Esophagus muscularis mucosa (tissue), 4 donors: ENCODE measurements around the gene PMFBP1. TPM values are rescaled to one million over a fixed set of nuclear protein-coding genes. Genes with fewer than 3 reads are reported as not detected.

Experiments
- DNase-seq: peaks from one replicate; pipeline ENCODE4 v3.0.0-alpha.2; 2017; ENCODE audit errors: extremely low spot score
- H3K27ac ChIP-seq, 4 donors: fragments of 200-600 bp; sonication (generic); replicated peaks in 1 of 4; 1 replicate in 3 of 4; 2 replicates in 1 of 4; pipeline ENCODE4 v1.5.1; 2016 to 2019; ENCODE audit warnings: mild to moderate bottlenecking in 1 of 4
- H3K27me3 ChIP-seq, 4 donors: fragments of 200-600 bp; sonication (generic); one replicate each; pipeline versions ENCODE4 v1.5.1 to v1.6.0; 2016 to 2019
- H3K36me3 ChIP-seq, 4 donors: fragments of 200-600 bp; sonication (generic); one replicate each; pipeline ENCODE4 v1.5.1; 2016 to 2019
- H3K4me1 ChIP-seq, 4 donors: fragments of 200-600 bp; sonication (generic); one replicate each; pipeline ENCODE4 v1.5.1; 2016 to 2019
- H3K4me3 ChIP-seq, 4 donors: fragments of 200-600 bp; sonication (generic); 1 replicate in 2 of 4; 2 replicates in 2 of 4; pipeline ENCODE4 v1.5.1; 2016 to 2019; ENCODE audit warnings: mild to moderate bottlenecking in 4 of 4, moderate library complexity in 1 of 4
- H3K9me3 ChIP-seq, 4 donors: fragments of 200-600 bp; sonication (generic); 1 replicate in 3 of 4; 2 replicates in 1 of 4; pipeline ENCODE4 v1.5.1; 2016 to 2019
- EP300 ChIP-seq: sonication (generic); formaldehyde crosslinking; IDR thresholded peaks from one replicate; pipeline ENCODE4 v1.6.1; 2017; ENCODE audit warnings: antibody characterized with exemption
- POLR2A ChIP-seq: fragments of 450-650 bp; IDR thresholded peaks from one replicate; pipeline ENCODE4 v1.6.1; 2017; ENCODE audit warnings: antibody characterized with exemption, moderate library complexity, mild to moderate bottlenecking, low read depth
- POLR2AphosphoS5 ChIP-seq, 2 donors: sonication (generic); formaldehyde crosslinking; IDR thresholded peaks; one replicate each; pipeline ENCODE4 v1.6.1; 2017; ENCODE audit warnings: antibody characterized with exemption in 2 of 2
- WGBS: methylation state at CpG from one replicate; pipeline ENCODE4 v1.1.5; 2018; 5-methylcytosine and 5-hydroxymethylcytosine counted together
- intact Hi-C: fragments of 100-400 bp; cut with DNase I; formaldehyde crosslinking; loops from one replicate; pipeline ENCODE4 v1.15.1; 2023
- total RNA-seq, 4 donors: library from RNA; depleted of rRNA; stranded (reverse); fragments of >200 nt; gene quantifications; one replicate each; pipeline versions ENCODE4 v1.1.0 to v1.2.1, GENCODE V29; 2016
- TF ChIP-seq, protein P1 (sequence below), 3 experiments: fragments of 200-600 bp in 2 of 3; fragments of 450-650 bp in 1 of 3; sonication (generic) in 2 of 3; IDR thresholded peaks; one replicate each; pipeline ENCODE4 v1.5.1; 2017 to 2019; ENCODE audit warnings: antibody characterized with exemption in 3 of 3, mild to moderate bottlenecking in 2 of 3, moderate library complexity in 1 of 3

PMFBP1 gene
- total RNA-seq, 4 donors from 2014 or later = 0.50 TPM; not detected in 3

DNA sequence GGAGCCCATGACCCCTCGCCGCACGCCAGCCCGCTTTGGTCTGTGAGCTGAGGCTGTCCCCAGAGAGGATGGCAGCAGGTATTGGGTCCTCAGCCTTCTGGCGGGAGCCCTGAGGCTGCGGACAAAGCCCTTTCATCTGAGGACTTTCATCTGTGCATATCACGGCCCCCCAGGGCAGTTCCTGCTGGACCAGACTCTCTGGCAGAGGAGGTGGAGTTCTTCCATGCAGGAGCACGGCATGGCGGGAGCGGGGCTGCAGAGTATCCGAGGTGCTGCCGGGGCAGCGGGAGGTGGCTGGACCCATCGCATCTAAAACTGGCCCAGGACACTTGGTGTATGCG is 59.5 kb downstream of the PMFBP1 start:
- TF ChIP-seq POLR2A = no peak
- no peak for TF ChIP-seq EP300
- TF ChIP-seq, protein P1, sequence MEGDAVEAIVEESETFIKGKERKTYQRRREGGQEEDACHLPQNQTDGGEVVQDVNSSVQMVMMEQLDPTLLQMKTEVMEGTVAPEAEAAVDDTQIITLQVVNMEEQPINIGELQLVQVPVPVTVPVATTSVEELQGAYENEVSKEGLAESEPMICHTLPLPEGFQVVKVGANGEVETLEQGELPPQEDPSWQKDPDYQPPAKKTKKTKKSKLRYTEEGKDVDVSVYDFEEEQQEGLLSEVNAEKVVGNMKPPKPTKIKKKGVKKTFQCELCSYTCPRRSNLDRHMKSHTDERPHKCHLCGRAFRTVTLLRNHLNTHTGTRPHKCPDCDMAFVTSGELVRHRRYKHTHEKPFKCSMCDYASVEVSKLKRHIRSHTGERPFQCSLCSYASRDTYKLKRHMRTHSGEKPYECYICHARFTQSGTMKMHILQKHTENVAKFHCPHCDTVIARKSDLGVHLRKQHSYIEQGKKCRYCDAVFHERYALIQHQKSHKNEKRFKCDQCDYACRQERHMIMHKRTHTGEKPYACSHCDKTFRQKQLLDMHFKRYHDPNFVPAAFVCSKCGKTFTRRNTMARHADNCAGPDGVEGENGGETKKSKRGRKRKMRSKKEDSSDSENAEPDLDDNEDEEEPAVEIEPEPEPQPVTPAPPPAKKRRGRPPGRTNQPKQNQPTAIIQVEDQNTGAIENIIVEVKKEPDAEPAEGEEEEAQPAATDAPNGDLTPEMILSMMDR (IDR thresholded peaks at IDR 0.05) = no peak
- TF ChIP-seq POLR2AphosphoS5 (IDR thresholded peaks at IDR 0.05) = no peak
- Histone ChIP-seq H3K4me3 (no peak overlapping the region), H3K27ac (no peak overlapping the region), H3K36me3 (peaks cover 56 to 65% (median 61%) of the 10 kb centered on the region in 4 donors), H3K27me3 (no peaks in the 10 kb centered on the region), H3K9me3 (no peaks in the 10 kb centered on the region), H3K4me1 (no peaks in the 10 kb centered on the region)
- 95% methylated on average over 14 of the region's 15 CpGs for WGBS
- DNase-seq = no peak
- intact Hi-C loops = no loop called here

DNA sequence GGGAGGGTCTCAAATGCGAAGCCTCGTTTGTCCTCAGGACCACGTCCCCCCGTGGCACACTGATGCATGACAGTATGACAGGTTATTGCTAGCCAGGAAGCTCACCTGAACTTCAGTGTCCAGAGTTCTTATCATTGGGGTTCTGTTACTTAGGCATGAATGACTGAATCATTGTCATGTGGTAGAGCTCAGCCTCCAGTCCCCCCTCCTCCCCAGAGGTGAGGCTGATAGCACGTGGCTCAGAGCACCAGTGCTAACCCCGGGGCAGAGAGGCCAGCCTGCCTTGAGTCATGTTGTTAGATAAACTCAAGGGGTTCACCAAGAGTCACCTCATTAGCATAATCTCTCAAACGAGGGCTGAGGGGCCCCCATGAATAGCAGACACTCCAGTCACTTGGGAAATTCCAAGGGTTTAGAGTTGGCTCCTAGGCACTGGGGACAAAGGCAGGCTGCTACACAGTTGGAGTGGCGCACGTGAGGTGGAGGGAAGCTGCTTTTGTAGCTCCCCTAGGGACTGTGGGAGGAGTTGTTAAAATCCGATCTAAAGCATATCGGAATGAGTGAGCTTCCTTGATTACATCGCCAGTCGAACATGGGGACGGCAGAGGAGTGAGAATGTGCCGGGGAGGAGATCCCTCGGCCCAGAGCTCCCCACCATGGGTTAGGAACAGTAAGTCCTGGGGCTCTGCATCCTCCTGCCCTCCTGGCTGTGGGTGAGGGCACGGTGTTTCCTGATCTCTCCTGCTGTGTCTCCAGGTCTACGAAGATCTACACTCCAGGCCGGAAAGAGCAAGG is 60.1 kb downstream of the PMFBP1 start:
- WGBS = 86% methylated on average over 16 of the region's 19 CpGs
- H3K27ac ChIP-seq = no peak overlapping the region
- intact Hi-C loops = no loop called here
- H3K4me1 ChIP-seq = no peaks in the 10 kb centered on the region
- no peaks in the 10 kb centered on the region for H3K9me3 ChIP-seq
- peaks cover 62 to 71% (median 67%) of the 10 kb centered on the region in 4 donors for H3K36me3 ChIP-seq
- no peaks in the 10 kb centered on the region for H3K27me3 ChIP-seq
- no peak for TF ChIP-seq POLR2A
- no peak for TF ChIP-seq EP300
- no peak for TF ChIP-seq POLR2AphosphoS5 (IDR thresholded peaks at IDR 0.05)
- TF ChIP-seq, protein P1 (IDR thresholded peaks at IDR 0.05) = no peak
- H3K4me3 ChIP-seq = no peak overlapping the region
- no peak for DNase-seq

DNA sequence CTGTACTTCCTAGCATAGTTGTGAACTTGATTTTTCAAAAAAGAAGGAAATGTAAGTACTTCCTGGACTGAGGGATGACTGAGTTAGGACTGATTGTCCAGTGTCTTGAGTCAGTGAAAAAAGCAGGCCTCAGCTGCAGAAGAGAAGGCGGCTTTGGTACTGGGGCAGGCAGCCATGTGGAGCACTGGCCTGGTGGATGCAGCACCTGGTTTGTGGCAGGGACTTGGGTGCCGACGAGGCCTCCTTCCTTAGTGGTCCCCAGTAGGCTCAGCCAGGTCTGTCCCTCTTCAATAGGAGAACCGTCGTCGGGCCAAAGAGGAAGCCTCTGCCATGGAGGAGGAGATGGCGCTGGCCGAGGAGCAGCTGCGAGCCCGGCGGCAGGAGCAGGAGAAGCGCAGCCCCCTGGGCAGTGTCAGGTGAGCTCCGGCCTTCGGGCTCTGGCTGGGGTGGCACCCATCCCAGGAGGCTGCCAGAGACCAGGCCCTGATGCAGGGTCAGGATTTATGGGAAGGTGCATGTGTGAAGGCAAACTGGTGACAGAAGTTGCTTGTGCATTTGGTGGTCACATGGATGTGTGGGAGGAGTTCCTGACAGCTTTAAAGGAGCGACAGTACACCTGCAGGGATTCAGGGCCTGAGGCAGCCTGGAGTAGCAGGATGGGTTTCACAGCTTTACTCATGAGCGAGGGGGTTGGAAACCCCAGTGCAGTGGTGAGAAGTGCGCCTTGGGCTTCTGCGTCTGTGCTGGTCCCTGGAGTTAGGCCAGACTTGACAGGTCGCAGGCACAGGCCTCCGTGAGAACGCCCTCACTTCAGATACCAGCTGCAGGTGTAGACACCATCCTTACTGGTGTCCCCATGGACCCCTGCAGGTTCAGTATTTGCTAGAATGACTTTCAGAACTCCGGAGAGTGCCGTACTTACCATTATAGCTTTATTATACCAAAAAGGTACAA is 61.0 kb downstream of the PMFBP1 start:
- H3K4me3 ChIP-seq = no peak overlapping the region
- no peaks in the 10 kb centered on the region for H3K9me3 ChIP-seq
- no peak for TF ChIP-seq POLR2AphosphoS5 (IDR thresholded peaks at IDR 0.05)
- TF ChIP-seq POLR2A = no peak
- no peak for TF ChIP-seq EP300
- TF ChIP-seq, protein P1 (IDR thresholded peaks at IDR 0.05) = no peak
- peaks cover 71 to 80% (median 76%) of the 10 kb centered on the region in 4 donors for H3K36me3 ChIP-seq
- intact Hi-C loops = no loop called here
- DNase-seq = no peak
- H3K27me3 ChIP-seq = no peaks in the 10 kb centered on the region
- no peaks in the 10 kb centered on the region for H3K4me1 ChIP-seq
- WGBS = 91% methylated on average over 17 of the region's 23 CpGs
- H3K27ac ChIP-seq = no peak overlapping the region

DNA sequence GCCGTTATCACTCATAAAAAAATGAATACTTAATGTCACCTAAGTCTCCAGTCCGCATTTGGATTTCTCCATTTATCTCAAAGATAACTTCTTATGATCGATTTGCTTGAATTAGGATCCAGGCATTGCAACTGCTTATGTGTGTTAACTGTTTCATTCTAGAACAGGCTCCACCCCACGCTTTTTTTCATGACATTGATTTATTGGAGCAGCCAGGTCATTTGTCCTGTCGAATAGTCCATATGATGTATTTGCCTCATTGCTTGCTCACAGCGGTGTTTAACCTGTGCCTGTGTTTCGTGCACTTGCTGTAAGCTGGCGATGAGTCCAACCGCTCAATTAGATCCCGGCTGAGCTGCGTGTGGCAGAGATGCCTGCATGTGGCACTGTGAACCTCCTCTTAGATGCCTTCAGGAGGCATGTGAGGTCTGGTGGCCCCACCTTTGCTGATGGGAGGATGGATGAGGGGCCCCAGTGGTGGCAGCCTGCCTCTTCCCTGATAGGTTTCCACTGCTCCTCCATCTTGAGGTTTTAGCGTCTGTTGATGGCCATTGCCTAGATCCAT is 61.9 kb downstream of the PMFBP1 start:
- no peak for DNase-seq
- WGBS = 92% methylated on average over 12 of the region's 12 CpGs
- peaks cover 80 to 89% (median 85%) of the 10 kb centered on the region in 4 donors for H3K36me3 ChIP-seq
- H3K9me3 ChIP-seq = no peaks in the 10 kb centered on the region
- intact Hi-C loops = no loop called here
- no peaks in the 10 kb centered on the region for H3K27me3 ChIP-seq
- TF ChIP-seq POLR2AphosphoS5 (IDR thresholded peaks at IDR 0.05) = no peak
- TF ChIP-seq, protein P1 (IDR thresholded peaks at IDR 0.05) = no peak
- no peak for TF ChIP-seq POLR2A
- TF ChIP-seq EP300 = no peak
- no peak overlapping the region for H3K4me3 ChIP-seq
- no peaks in the 10 kb centered on the region for H3K4me1 ChIP-seq
- H3K27ac ChIP-seq = no peak overlapping the region
